SH-SY5Y (cell line): ENCODE data around the gene PTPRT.

ENCODE experiments used
- GATA2 ChIP-seq: IDR thresholded peaks from 2 replicates; pipeline ENCODE4 v1.6.1; 2011; ENCODE audit warnings: mild to moderate bottlenecking, low read depth, low read length
- GATA3 ChIP-seq: IDR thresholded peaks from 2 replicates; pipeline ENCODE4 v1.6.1; 2011; ENCODE audit warnings: low read depth, mild to moderate bottlenecking, low read length, moderate library complexity

DNA sequence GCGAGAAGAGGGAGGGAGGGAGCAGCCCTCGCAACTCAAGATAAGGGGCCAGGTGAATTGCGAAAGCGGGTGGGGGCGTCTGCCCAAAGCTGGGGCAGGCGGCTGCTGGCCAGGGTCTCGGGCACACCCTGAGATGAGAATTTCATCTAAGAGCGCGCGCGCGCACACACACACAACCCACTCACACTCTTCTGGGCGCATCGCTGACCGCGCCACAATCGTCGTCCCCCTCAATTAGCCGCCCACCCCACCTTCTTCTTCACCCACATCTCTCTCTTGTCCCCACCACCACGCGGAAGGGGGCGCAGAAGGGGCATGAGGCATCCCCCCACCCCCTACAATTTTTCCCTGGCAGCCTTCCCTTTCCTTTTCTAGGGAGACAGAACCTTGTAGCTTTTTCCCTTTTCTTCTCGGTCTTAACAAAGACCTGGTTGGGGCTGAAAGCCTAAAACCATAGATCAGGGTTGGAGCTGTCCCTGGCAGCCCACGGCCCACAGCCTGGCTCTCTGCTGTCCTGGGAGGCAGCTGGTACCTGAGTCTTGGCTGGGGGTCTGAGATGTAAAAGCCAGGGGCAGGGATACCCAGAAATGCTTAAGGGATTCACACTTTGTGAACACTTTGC lies 737 bp upstream of the PTPRT start:
- no peak for TF ChIP-seq GATA2
- no peak for TF ChIP-seq GATA3
